Measurements from ENCODE around the gene VPS26B. TPM values are rescaled to one million over a fixed set of nuclear protein-coding genes. Genes with fewer than 3 reads are reported as not detected.
"Not testable (repeated sequence)": the region's sequence is repeated elsewhere in the genome, so short reads cannot be mapped to it uniquely, and the experiment has no call there.

The VPS26B gene
- 25.3 and 26.8 TPM in 2 replicates for total RNA-seq (2014; rRNA removed; shearing (Covaris generic))

GRCh38 chr11:134223836-134224709, at the start of gene VPS26B, which contains the start of gene NCAPD3:
Gene VPS26B (plus strand): TSS chr11:134224671. CDS start chr11:134225123, 452 bp downstream.
Gene NCAPD3 (minus strand): TSS chr11:134223967. CDS start chr11:134223926, 41 bp downstream.
- H3K27me3 ChIP-seq (ENCODE audit: control insufficient read depth, insufficient read depth, low read length): peaks cover 5% of the 10 kb centered on the region
- peak within 1 kb of the TSS; percentile 74 for H3K4me3 ChIP-seq (ENCODE audit: insufficient read depth, low read depth, low read length)
- H3K36me3 ChIP-seq (replicated peaks; ENCODE audit: control insufficient read depth, insufficient read depth, low read length): peaks cover 4% of the 10 kb centered on the region
- peak; percentile 99 for DNase-seq

GRCh38 chr11:134176284-134176683, 48.2 kb upstream of the VPS26B start:
- Histone ChIP-seq H3K4me3 (ENCODE audit: insufficient read depth, low read depth, low read length) (no peak overlapping the region), H3K27me3 (ENCODE audit: control insufficient read depth, insufficient read depth, low read length) (no peaks in the 10 kb centered on the region), H3K36me3 (replicated peaks; ENCODE audit: control insufficient read depth, insufficient read depth, low read length) (peaks cover 48% of the 10 kb centered on the region)
- DNase-seq: no peak

GRCh38 chr11:134178032-134178674, 46.3 kb upstream of the VPS26B start:
- H3K36me3 ChIP-seq (replicated peaks; ENCODE audit: control insufficient read depth, insufficient read depth, low read length): peaks cover 40% of the 10 kb centered on the region
- no peaks in the 10 kb centered on the region for H3K27me3 ChIP-seq (ENCODE audit: control insufficient read depth, insufficient read depth, low read length)
- no peak for DNase-seq
- H3K4me3 ChIP-seq (ENCODE audit: insufficient read depth, low read depth, low read length): no peak overlapping the region

GRCh38 chr11:134181707-134182106, 42.8 kb upstream of the VPS26B start:
- no peak for DNase-seq
- no peaks in the 10 kb centered on the region for H3K27me3 ChIP-seq (ENCODE audit: control insufficient read depth, insufficient read depth, low read length)
- H3K36me3 ChIP-seq (replicated peaks; ENCODE audit: control insufficient read depth, insufficient read depth, low read length): peaks cover 28% of the 10 kb centered on the region
- H3K4me3 ChIP-seq (ENCODE audit: insufficient read depth, low read depth, low read length): no peak overlapping the region

GRCh38 chr11:134188092-134188491, 36.4 kb upstream of the VPS26B start:
- H3K4me3 ChIP-seq (ENCODE audit: insufficient read depth, low read depth, low read length); DNase-seq; H3K27me3 ChIP-seq (ENCODE audit: control insufficient read depth, insufficient read depth, low read length): not testable (repeated sequence)
- peaks cover 32% of the 10 kb centered on the region for H3K36me3 ChIP-seq (replicated peaks; ENCODE audit: control insufficient read depth, insufficient read depth, low read length)

GRCh38 chr11:134196756-134197155, 27.7 kb upstream of the VPS26B start:
- no peaks in the 10 kb centered on the region for H3K27me3 ChIP-seq (ENCODE audit: control insufficient read depth, insufficient read depth, low read length)
- DNase-seq: no peak
- peaks cover 16% of the 10 kb centered on the region for H3K36me3 ChIP-seq (replicated peaks; ENCODE audit: control insufficient read depth, insufficient read depth, low read length)
- H3K4me3 ChIP-seq (ENCODE audit: insufficient read depth, low read depth, low read length): no peak overlapping the region

- no peak for DNase-seq
- Histone ChIP-seq H3K4me3 (ENCODE audit: insufficient read depth, low read depth, low read length) (no peak overlapping the region), H3K36me3 (replicated peaks; ENCODE audit: control insufficient read depth, insufficient read depth, low read length) (peaks cover 16% of the 10 kb centered on the region)
These were observed 24.9 kb upstream of the VPS26B start for GRCh38 chr11:134199531-134199930.

GRCh38 chr11:134200688-134201087, 23.8 kb upstream of the VPS26B start:
- H3K27me3 ChIP-seq (ENCODE audit: control insufficient read depth, insufficient read depth, low read length): no peaks in the 10 kb centered on the region
- DNase-seq: no peak
- peaks cover 16% of the 10 kb centered on the region for H3K36me3 ChIP-seq (replicated peaks; ENCODE audit: control insufficient read depth, insufficient read depth, low read length)
- no peak overlapping the region for H3K4me3 ChIP-seq (ENCODE audit: insufficient read depth, low read depth, low read length)

More at GRCh38 chr11:134199531-134199930, 24.9 kb upstream of the VPS26B start:
- no peaks in the 10 kb centered on the region for H3K27me3 ChIP-seq (ENCODE audit: control insufficient read depth, insufficient read depth, low read length)

- no peak for DNase-seq
- Histone ChIP-seq H3K4me3 (ENCODE audit: insufficient read depth, low read depth, low read length) (no peak overlapping the region), H3K27me3 (ENCODE audit: control insufficient read depth, insufficient read depth, low read length) (no peaks in the 10 kb centered on the region), H3K36me3 (replicated peaks; ENCODE audit: control insufficient read depth, insufficient read depth, low read length) (peaks cover 27% of the 10 kb centered on the region)
These were observed 21.8 kb upstream of the VPS26B start for GRCh38 chr11:134202661-134203060.

- Histone ChIP-seq H3K4me3 (ENCODE audit: insufficient read depth, low read depth, low read length) (no peak overlapping the region), H3K36me3 (replicated peaks; ENCODE audit: control insufficient read depth, insufficient read depth, low read length) (peaks cover 30% of the 10 kb centered on the region), H3K27me3 (ENCODE audit: control insufficient read depth, insufficient read depth, low read length) (no peaks in the 10 kb centered on the region)
- no peak for DNase-seq
These were observed 18.7 kb upstream of the VPS26B start for GRCh38 chr11:134205729-134206128.

- no peak for DNase-seq
- Histone ChIP-seq H3K36me3 (replicated peaks; ENCODE audit: control insufficient read depth, insufficient read depth, low read length) (peaks cover 30% of the 10 kb centered on the region), H3K4me3 (ENCODE audit: insufficient read depth, low read depth, low read length) (no peak overlapping the region), H3K27me3 (ENCODE audit: control insufficient read depth, insufficient read depth, low read length) (no peaks in the 10 kb centered on the region)
These were observed 18.3 kb upstream of the VPS26B start for GRCh38 chr11:134206185-134206584.

- DNase-seq: no peak
- Histone ChIP-seq H3K4me3 (ENCODE audit: insufficient read depth, low read depth, low read length) (no peak overlapping the region), H3K36me3 (replicated peaks; ENCODE audit: control insufficient read depth, insufficient read depth, low read length) (peaks cover 25% of the 10 kb centered on the region), H3K27me3 (ENCODE audit: control insufficient read depth, insufficient read depth, low read length) (no peaks in the 10 kb centered on the region)
These were observed 16.8 kb upstream of the VPS26B start for GRCh38 chr11:134207538-134208239.

- Histone ChIP-seq H3K36me3 (replicated peaks; ENCODE audit: control insufficient read depth, insufficient read depth, low read length) (peaks cover 6% of the 10 kb centered on the region), H3K4me3 (ENCODE audit: insufficient read depth, low read depth, low read length) (no peak overlapping the region), H3K27me3 (ENCODE audit: control insufficient read depth, insufficient read depth, low read length) (no peaks in the 10 kb centered on the region)
- no peak for DNase-seq
These were observed 8.6 kb upstream of the VPS26B start for GRCh38 chr11:134215836-134216235.

- H3K4me3 ChIP-seq (ENCODE audit: insufficient read depth, low read depth, low read length): no peak overlapping the region
- H3K27me3 ChIP-seq (ENCODE audit: control insufficient read depth, insufficient read depth, low read length): no peaks in the 10 kb centered on the region
- H3K36me3 ChIP-seq (replicated peaks; ENCODE audit: control insufficient read depth, insufficient read depth, low read length): peaks cover 6% of the 10 kb centered on the region
- DNase-seq: no peak
These were observed 7.7 kb upstream of the VPS26B start for GRCh38 chr11:134216816-134217215.

All from H7 (cell line).